IMR-90 (cell line): ENCODE data around the gene PNKD. TPM values are rescaled to one million over a fixed set of nuclear protein-coding genes. Genes with fewer than 3 reads are reported as not detected.

Experiments
- ATAC-seq: fragments of 200-7000 bp; cut with Tn5 transposase; 2 replicates; pipeline ENCODE4 v1.9.1; 2020; ENCODE audit warnings: low read depth, mild to moderate bottlenecking, moderate library complexity
- BruUV-seq: library from RNA; stranded (reverse); fragments of 400-500 nt; replicated peaks from 2 replicates; lab custom pipeline; 2021; lab: Mats Ljungman, UMichigan
- CTCF ChIA-PET: fragments of 300-600 bp; formaldehyde crosslinking; extraction: SDS; loops from one replicate; lab custom pipeline; 2021; ENCODE audit warnings: antibody characterized with exemption; lab: Yijun Ruan, JAX
- POLR2A ChIA-PET: fragments of 300-600 bp; sonication (Branson Sonifier 250); formaldehyde crosslinking; loops from one replicate; lab custom pipeline; 2022; ENCODE audit warnings: antibody characterized with exemption; ENCODE audit not compliant: unreplicated experiment; lab: Charles Lee
- DNase-seq: peaks from one replicate; pipeline ENCODE4 v3.0.0; 2013
- H2AFZ ChIP-seq: replicated peaks from 2 replicates; pipeline ENCODE3; 2013; ENCODE audit warnings: low read length, mild to moderate bottlenecking; ENCODE audit not compliant: poor library complexity
- H2AK5ac ChIP-seq: 2 replicates; pipeline ENCODE4 v1.6.1; 2013; ENCODE audit warnings: low read depth, low read length, inconsistent platforms
- H2AK9ac ChIP-seq: replicated peaks from 2 replicates; pipeline ENCODE3; 2013; ENCODE audit warnings: mild to moderate bottlenecking, low read depth, low read length, moderate library complexity; ENCODE audit not compliant: poor library complexity
- H2BK120ac ChIP-seq: 2 replicates; pipeline ENCODE4 v1.6.1; 2013; ENCODE audit warnings: low read depth, low read length, inconsistent platforms
- H2BK15ac ChIP-seq: 3 replicates; pipeline ENCODE4 v1.6.1; 2013; ENCODE audit warnings: low read depth, low read length, inconsistent platforms
- H2BK20ac ChIP-seq: 2 replicates; pipeline ENCODE4 v1.6.1; 2013; ENCODE audit warnings: low read depth, mild to moderate bottlenecking, inconsistent platforms, low read length, moderate library complexity
- H2BK5ac ChIP-seq: 2 replicates; pipeline ENCODE4 v1.6.1; 2013; ENCODE audit warnings: mild to moderate bottlenecking, low read depth, low read length, inconsistent platforms; ENCODE audit not compliant: poor library complexity, severe bottlenecking
- H3K14ac ChIP-seq: replicated peaks from 2 replicates; pipeline ENCODE4 v1.6.1; 2013; ENCODE audit warnings: low read depth, low read length, inconsistent platforms
- H3K18ac ChIP-seq: 2 replicates; pipeline ENCODE4 v1.6.1; 2013; ENCODE audit warnings: low read depth, low read length, control low read depth
- H3K23ac ChIP-seq: 2 replicates; pipeline ENCODE4 v1.6.1; 2013; ENCODE audit warnings: low read depth, low read length, inconsistent platforms
- H3K27ac ChIP-seq: 2 replicates; pipeline ENCODE4 v1.5.1; 2013; ENCODE audit warnings: mild to moderate bottlenecking, control low read depth, low read length; ENCODE audit not compliant: insufficient read depth
- H3K27me3 ChIP-seq: 2 replicates; pipeline ENCODE4 v1.6.1; 2013; ENCODE audit warnings: low read length; ENCODE audit not compliant: control insufficient read depth, insufficient read depth
- H3K36me3 ChIP-seq: 2 replicates; pipeline ENCODE4 v1.6.1; 2013; ENCODE audit warnings: low read length, mixed read lengths; ENCODE audit not compliant: control insufficient read depth, insufficient read depth
- H3K4ac ChIP-seq: 2 replicates; pipeline ENCODE4 v1.6.1; 2013; ENCODE audit warnings: low read depth, low read length, inconsistent platforms
- H3K4me1 ChIP-seq: 2 replicates; pipeline ENCODE4 v1.6.1; 2013; ENCODE audit warnings: low read length, mixed read lengths; ENCODE audit not compliant: control insufficient read depth, insufficient read depth
- H3K4me2 ChIP-seq: 2 replicates; pipeline ENCODE4 v1.6.1; 2013; ENCODE audit warnings: low read depth, mild to moderate bottlenecking, control low read depth, low read length, moderate library complexity
- H3K4me3 ChIP-seq: 2 replicates; pipeline ENCODE4 v1.5.1; 2013; ENCODE audit warnings: low read depth, mild to moderate bottlenecking, control low read depth, low read length, moderate library complexity; ENCODE audit not compliant: insufficient read depth
- H3K56ac ChIP-seq: 2 replicates; pipeline ENCODE4 v1.6.1; 2013; ENCODE audit warnings: low read length, inconsistent platforms; ENCODE audit not compliant: insufficient read depth; ENCODE audit errors: extremely low read depth
- H3K79me1 ChIP-seq, 2 experiments: 2 replicates each; pipeline ENCODE4 v1.6.1; 2013; ENCODE audit warnings: low read length in 2 of 2, inconsistent platforms in 1 of 2, low read depth in 1 of 2
- H3K9ac ChIP-seq: 2 replicates; pipeline ENCODE4 v1.6.1; 2013; ENCODE audit warnings: low read depth, low read length, control low read depth
- H3K9me1 ChIP-seq: 2 replicates; pipeline ENCODE4 v1.6.1; 2013; ENCODE audit warnings: low read length, inconsistent platforms; ENCODE audit not compliant: insufficient read depth
- H3K9me3 ChIP-seq: 2 replicates; pipeline ENCODE4 v1.6.1; 2013; ENCODE audit warnings: low read length; ENCODE audit not compliant: control insufficient read depth, insufficient read depth
- H4K20me1 ChIP-seq: 2 replicates; pipeline ENCODE4 v1.6.1; 2013; ENCODE audit warnings: low read length, inconsistent platforms; ENCODE audit not compliant: insufficient read depth
- H4K5ac ChIP-seq: 2 replicates; pipeline ENCODE4 v1.6.1; 2013; ENCODE audit warnings: mild to moderate bottlenecking, low read depth, low read length, control low read depth
- H4K8ac ChIP-seq, 2 experiments: 2 replicates each; pipeline ENCODE4 v1.6.1; 2013; ENCODE audit warnings: low read depth in 2 of 2, low read length in 2 of 2, control low read depth in 1 of 2, inconsistent platforms in 1 of 2
- H4K91ac ChIP-seq: 2 replicates; pipeline ENCODE4 v1.6.1; 2013; ENCODE audit warnings: low read depth, low read length, inconsistent platforms; ENCODE audit not compliant: insufficient read depth
- BHLHE40 ChIP-seq: fragments of 150-350 bp; IDR thresholded peaks from 2 replicates; pipeline ENCODE4 v1.6.1; 2016; ENCODE audit warnings: mild to moderate bottlenecking, low read depth, low read length
- MAZ ChIP-seq: IDR thresholded peaks from 2 replicates; pipeline ENCODE4 v1.6.1; 2012; ENCODE audit warnings: low read depth, mild to moderate bottlenecking, low read length, improper control_type of control experiment, moderate library complexity, borderline replicate concordance
- WGBS, 2 experiments: methylation state at CpG; one replicate each; pipeline versions ENCODE4 v1.1.5 to v1.1.7; 2013; ENCODE audit warnings: missing lambda C conversion rate in 2 of 2; ENCODE audit not compliant: insufficient read length in 1 of 2; ENCODE audit errors: extremely low coverage in 2 of 2; 5-methylcytosine and 5-hydroxymethylcytosine counted together
- dilution Hi-C: fragments of 300-500 bp; cut with HindIII; formaldehyde crosslinking; loops from one replicate; pipeline ENCODE4 v1.14.3; 2018; ENCODE audit warnings: low sequenced_read_pairs; ENCODE audit not compliant: unreplicated experiment
- in situ Hi-C: fragments of 300-500 bp; cut with MboI; formaldehyde crosslinking; loops from 3 replicates; pipeline ENCODE4 v1.14.3; 2019; ENCODE audit warnings: low sequenced_read_pairs, inconsistent platforms, mixed read lengths
- intact Hi-C: fragments of 100-400 bp; cut with micrococcal nuclease; formaldehyde crosslinking; loops from 2 replicates; pipeline ENCODE4 v1.10.0; 2022
- polyA plus RNA-seq, 3 experiments: library from polyadenylated mRNA; depleted of rRNA; stranded (reverse); fragments of >200 nt; gene quantifications; 2 replicates each; pipeline ENCODE4 v1.2.3, GENCODE V29; 2012; ENCODE audit warnings: low replicate concordance in 1 of 3
- total RNA-seq: library from RNA; depleted of rRNA; stranded (reverse); fragments of >200 nt; gene quantifications from 2 replicates; pipeline ENCODE4 v1.2.3, GENCODE V29; 2012

PNKD gene
- total and polyA plus RNA-seq, 2 of the 4 experiments (the other 2 are of a cell fraction), result 19.2 to 68.5 TPM

DNA sequence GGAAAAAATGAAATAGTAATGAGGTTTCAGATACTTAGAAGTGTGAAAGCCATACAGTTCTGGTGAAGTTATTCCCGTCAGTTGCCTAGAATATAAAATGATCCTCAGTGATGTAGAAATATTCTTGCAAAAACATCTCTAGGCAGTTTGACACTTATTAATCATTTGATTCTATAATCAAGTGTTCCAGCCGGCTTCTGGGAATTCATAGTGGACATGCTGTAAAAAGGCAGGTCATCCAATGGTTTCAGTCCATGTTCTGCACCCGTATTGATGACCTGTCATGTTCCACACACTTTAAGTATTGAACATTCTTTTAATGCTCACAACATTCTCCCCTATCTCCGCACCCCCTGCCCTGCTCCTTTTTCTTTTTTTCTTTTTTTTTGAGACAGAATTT lies 33.5 kb upstream of the PNKD start:
- Histone ChIP-seq H3K9me3 (no peaks in the 10 kb centered on the region), H2AK9ac (no peak overlapping the region), H3K4me1 (no peaks in the 10 kb centered on the region), H4K8ac (no peak overlapping the region), H3K9me1 (no peaks in the 10 kb centered on the region; the same call in 1 of the 2 replicates), H2BK5ac (no peak overlapping the region), H4K20me1 (peaks cover 6% of the 10 kb centered on the region; the same call in 1 of the 2 replicates), H2BK120ac (no peak overlapping the region), H3K27ac (no peak overlapping the region), H4K91ac (no peak overlapping the region), H3K4ac (no peak overlapping the region), H3K23ac (no peak overlapping the region), H2AK5ac (no peak overlapping the region), H3K9ac (no peak overlapping the region), H3K27me3 (no peaks in the 10 kb centered on the region), H2AFZ (no peak overlapping the region), H4K5ac (no peak overlapping the region), H2BK15ac (no peak overlapping the region), H3K79me1 (peaks cover 35 to 50% of the 10 kb centered on the region in 2 experiments), H3K18ac (no peak overlapping the region), H3K4me3 (no peak overlapping the region), H3K56ac (no peak overlapping the region), H3K4me2 (no peak overlapping the region), H2BK20ac (no peak overlapping the region), H3K14ac (no peak overlapping the region), H3K36me3 (peaks cover 67% of the 10 kb centered on the region)
- TF ChIP-seq BHLHE40 (no peak), MAZ (no peak)
- in situ Hi-C loops, result no loop called here
- dilution Hi-C loops, result no loop called here
- intact Hi-C loops, result no loop called here
- CTCF ChIA-PET, result no interaction called here
- DNase-seq, result no peak
- ATAC-seq, result no peak
- BruUV-seq, result no TSS peak
- POLR2A ChIA-PET, result no interaction called here
- WGBS, 2 experiments, result 75% methylated on average over 1 of the region's 4 CpGs; no CpG with 5 or more reads in 1 of the 2 experiments
